SU-DHL-6 (cell line): Measurements from ENCODE around the gene LRRC14B.

Experiments used
- H2AFZ ChIP-seq: fragments of 200-600 bp; sonication (generic); 2 replicates; pipeline ENCODE4 v1.6.1; 2014; ENCODE audit warnings: low read depth, mild to moderate bottlenecking, moderate library complexity, mixed read lengths, antibody characterized with exemption, low read length; ENCODE audit not compliant: severe bottlenecking
- H3F3A ChIP-seq: fragments of 200-600 bp; shearing (Covaris generic); 2 replicates; pipeline ENCODE4 v1.6.0; 2016; ENCODE audit warnings: antibody characterized with exemption, mild to moderate bottlenecking; ENCODE audit not compliant: insufficient read depth
- H3K27ac ChIP-seq: fragments of 200-600 bp; sonication (generic); 2 replicates; pipeline ENCODE4 v1.5.1; 2016; ENCODE audit warnings: low read depth, mild to moderate bottlenecking, low read length, moderate library complexity, mixed read lengths
- H3K27me3 ChIP-seq: fragments of 200-600 bp; sonication (generic), shearing (Covaris generic); 2 replicates; pipeline ENCODE4 v1.6.0; 2014; ENCODE audit warnings: mild to moderate bottlenecking, low read length
- H3K36me3 ChIP-seq: fragments of 200-600 bp; sonication (generic); 2 replicates; pipeline ENCODE4 v1.6.1; 2014; ENCODE audit warnings: mild to moderate bottlenecking, low read length, mixed read lengths
- H3K4me2 ChIP-seq: fragments of 300-600, 200-600 bp; shearing (Covaris generic), sonication (generic); 2 replicates; pipeline ENCODE4 v1.6.0; 2014; ENCODE audit warnings: low read length, low read depth, mild to moderate bottlenecking; ENCODE audit not compliant: poor library complexity, severe bottlenecking
- H3K4me3 ChIP-seq: fragments of 200-600 bp; sonication (generic); 2 replicates; pipeline ENCODE4 v1.5.1; 2014; ENCODE audit warnings: antibody characterized with exemption, low read length, mild to moderate bottlenecking, mixed read lengths; ENCODE audit not compliant: insufficient read depth, poor library complexity, severe bottlenecking
- H3K79me2 ChIP-seq: fragments of 200-600 bp; sonication (generic); 2 replicates; pipeline ENCODE4 v1.6.1; 2014; ENCODE audit warnings: mild to moderate bottlenecking, low read length, moderate library complexity; ENCODE audit not compliant: insufficient read depth
- H3K9ac ChIP-seq: fragments of 200-600 bp; sonication (generic); 2 replicates; pipeline ENCODE4 v1.7.0; 2014; ENCODE audit warnings: mild to moderate bottlenecking, low read length
- H3K9me2 ChIP-seq: fragments of 200-600 bp; sonication (generic); replicated peaks from 2 replicates; pipeline ENCODE4 v1.6.1; 2014; ENCODE audit warnings: low read length; ENCODE audit not compliant: insufficient read depth
- H3K9me3 ChIP-seq: fragments of 200-600 bp; sonication (generic); 2 replicates; pipeline ENCODE4 v1.6.1; 2014; ENCODE audit warnings: low read length, mixed read lengths; ENCODE audit not compliant: insufficient read depth
- H4K20me1 ChIP-seq: fragments of 200-600 bp; sonication (generic); 2 replicates; pipeline ENCODE4 v1.6.1; 2014; ENCODE audit warnings: low read depth, mild to moderate bottlenecking, antibody characterized with exemption, low read length, moderate library complexity, mixed read lengths
- EZH2phosphoT487 ChIP-seq: fragments of 200-600 bp; sonication (generic), shearing (Covaris generic); conservative IDR thresholded peaks from 2 replicates; pipeline ENCODE4 v1.6.1; 2018; ENCODE audit warnings: mild to moderate bottlenecking, antibody characterized with exemption, low read length, moderate library complexity, mixed read lengths
- TF ChIP-seq, protein P1 (sequence below): fragments of 200-600 bp; sonication (generic); IDR thresholded peaks from one replicate; pipeline ENCODE4 v1.5.1; 2017; ENCODE audit warnings: antibody characterized with exemption, mild to moderate bottlenecking, low read length, moderate library complexity; ENCODE audit not compliant: insufficient read depth, poor library complexity, severe bottlenecking

LRRC14B gene

DNA sequence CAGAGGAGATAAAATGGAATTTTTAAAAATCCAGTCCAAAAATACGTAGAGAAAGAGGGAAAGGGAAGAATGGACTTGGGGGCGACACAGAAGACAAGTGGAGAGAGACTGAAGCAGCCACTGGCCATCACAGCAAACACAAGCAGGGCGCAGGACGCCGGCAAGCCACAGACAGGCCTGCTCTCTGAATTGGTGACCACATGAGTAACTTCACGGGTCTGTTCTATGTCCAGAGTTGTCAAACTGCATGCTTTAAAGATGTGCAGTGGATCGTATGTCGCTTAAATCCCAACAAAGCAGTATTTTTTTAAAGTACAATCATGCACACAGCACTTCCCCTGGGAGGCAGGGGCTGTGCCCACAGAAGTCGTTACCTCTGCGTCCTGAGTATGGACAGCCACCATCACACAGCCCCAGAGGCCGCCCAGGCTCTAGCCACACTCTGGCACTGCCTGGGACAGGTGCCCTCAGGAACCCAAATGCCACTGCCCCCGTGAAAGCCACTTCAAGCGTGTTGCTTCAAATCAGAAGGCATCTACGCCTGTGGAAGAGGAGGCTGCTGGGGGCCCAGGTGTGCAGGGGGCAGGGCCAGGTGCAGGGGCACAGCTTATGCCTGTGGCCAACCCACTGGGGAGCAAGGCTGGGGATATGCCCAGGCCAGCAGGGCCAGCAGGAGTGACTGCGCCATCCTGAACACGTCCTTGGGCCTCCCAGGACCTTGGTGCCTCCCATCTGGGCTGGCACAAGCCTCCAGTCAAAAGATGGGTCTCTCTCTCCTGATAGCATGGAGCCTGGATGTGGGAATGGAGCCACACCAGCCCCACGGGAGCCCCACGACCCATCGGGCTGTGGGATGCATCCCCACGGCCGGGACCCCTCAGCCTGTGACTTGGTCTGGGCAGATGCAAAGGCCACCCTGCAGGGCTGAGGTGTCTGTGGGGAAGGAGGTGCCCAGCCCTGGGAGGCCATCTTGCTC lies 5.9 kb upstream of the LRRC14B start:
- no peak overlapping the region for H3K4me3 ChIP-seq
- no peaks in the 10 kb centered on the region for H3K36me3 ChIP-seq
- H3K79me2 ChIP-seq = no peaks in the 10 kb centered on the region
- no peaks in the 10 kb centered on the region for H3K9me2 ChIP-seq
- H3K27me3 ChIP-seq = no peaks in the 10 kb centered on the region
- no peak overlapping the region for H3K9ac ChIP-seq
- no peaks in the 10 kb centered on the region for H3K9me3 ChIP-seq
- no peak overlapping the region for H3K4me2 ChIP-seq
- no peak overlapping the region for H3K27ac ChIP-seq
- H3F3A ChIP-seq = no peaks in the 10 kb centered on the region
- H2AFZ ChIP-seq = no peak overlapping the region
- no peaks in the 10 kb centered on the region for H4K20me1 ChIP-seq
- no peak for TF ChIP-seq EZH2phosphoT487
- TF ChIP-seq, protein P1, sequence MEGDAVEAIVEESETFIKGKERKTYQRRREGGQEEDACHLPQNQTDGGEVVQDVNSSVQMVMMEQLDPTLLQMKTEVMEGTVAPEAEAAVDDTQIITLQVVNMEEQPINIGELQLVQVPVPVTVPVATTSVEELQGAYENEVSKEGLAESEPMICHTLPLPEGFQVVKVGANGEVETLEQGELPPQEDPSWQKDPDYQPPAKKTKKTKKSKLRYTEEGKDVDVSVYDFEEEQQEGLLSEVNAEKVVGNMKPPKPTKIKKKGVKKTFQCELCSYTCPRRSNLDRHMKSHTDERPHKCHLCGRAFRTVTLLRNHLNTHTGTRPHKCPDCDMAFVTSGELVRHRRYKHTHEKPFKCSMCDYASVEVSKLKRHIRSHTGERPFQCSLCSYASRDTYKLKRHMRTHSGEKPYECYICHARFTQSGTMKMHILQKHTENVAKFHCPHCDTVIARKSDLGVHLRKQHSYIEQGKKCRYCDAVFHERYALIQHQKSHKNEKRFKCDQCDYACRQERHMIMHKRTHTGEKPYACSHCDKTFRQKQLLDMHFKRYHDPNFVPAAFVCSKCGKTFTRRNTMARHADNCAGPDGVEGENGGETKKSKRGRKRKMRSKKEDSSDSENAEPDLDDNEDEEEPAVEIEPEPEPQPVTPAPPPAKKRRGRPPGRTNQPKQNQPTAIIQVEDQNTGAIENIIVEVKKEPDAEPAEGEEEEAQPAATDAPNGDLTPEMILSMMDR = no peak

DNA sequence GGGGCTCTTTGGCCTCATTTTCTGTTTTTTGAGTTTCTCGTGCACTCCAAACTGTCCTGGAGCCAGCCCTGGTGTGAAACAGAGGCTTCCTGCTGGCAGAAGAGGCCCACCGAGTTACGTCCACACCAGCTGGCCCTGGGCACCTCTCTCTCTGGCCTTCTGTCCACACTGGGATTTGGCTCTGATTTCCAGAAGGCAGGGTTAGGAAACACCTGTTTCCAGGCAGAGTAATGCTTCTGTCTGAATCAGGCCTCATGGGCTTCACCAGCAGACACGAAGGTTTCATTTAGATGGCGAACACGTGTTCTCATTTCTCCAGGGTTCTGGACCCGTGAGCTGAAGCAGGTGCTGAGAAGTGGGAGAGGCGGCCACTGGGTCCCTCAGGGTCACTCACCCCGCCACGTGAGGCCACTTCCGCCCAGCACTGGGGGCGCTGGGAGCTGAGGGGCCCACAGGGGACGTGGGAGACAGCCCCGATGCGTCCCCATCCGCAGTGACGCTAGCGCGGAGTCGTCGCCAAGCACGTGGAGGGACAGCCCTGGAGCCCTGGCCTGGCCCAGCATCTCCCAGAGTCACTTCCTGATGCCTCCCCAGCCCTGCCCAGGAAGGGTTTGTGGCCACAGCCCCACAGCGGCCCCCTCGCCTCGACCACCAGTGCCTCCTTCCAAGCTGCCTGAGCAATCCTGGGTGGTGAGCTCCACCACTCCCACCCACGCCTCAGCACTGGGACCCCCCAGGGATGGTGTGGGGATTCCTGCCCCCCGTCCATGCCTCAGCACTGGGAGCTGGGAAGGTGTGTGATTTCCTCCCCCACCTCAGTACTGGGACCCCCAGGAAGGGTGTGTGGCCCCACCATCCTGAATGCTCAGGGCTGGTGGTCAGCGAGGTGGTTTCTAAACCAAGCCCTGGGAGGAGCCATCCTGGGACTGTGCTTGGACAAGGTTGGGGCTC lies 4.9 kb upstream of the LRRC14B start:
- Histone ChIP-seq H3K9me2 (no peaks in the 10 kb centered on the region), H3K9me3 (no peaks in the 10 kb centered on the region), H2AFZ (no peak overlapping the region), H3K4me2 (no peak overlapping the region), H3K4me3 (no peak overlapping the region), H3K79me2 (no peaks in the 10 kb centered on the region), H3K36me3 (no peaks in the 10 kb centered on the region), H4K20me1 (no peaks in the 10 kb centered on the region), H3K27ac (no peak overlapping the region), H3K9ac (no peak overlapping the region), H3K27me3 (no peaks in the 10 kb centered on the region), H3F3A (no peaks in the 10 kb centered on the region)
- no peak for TF ChIP-seq EZH2phosphoT487
- TF ChIP-seq, protein P1 = no peak

DNA sequence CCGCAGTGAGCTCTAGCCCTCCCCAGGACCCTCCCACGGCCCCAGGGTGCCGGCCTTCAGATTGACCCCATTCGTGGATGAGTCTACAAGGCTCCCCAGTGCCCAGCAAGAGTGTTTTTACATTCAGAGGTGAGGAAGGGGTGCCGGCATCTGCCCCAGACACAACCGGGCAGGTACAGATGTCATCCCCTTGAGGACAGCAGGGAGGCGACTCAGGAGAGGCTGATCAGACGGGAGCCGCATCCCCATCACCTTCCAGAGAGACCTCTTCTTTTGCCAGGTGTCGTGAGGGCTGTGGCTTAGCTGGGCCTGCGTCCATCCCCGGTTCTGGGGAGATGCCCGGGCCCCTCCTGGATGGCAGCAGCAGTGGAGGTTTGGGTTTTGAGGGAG lies 4.3 kb upstream of the LRRC14B start:
- H3F3A ChIP-seq = no peaks in the 10 kb centered on the region
- H3K79me2 ChIP-seq = no peaks in the 10 kb centered on the region
- no peaks in the 10 kb centered on the region for H4K20me1 ChIP-seq
- H2AFZ ChIP-seq = no peak overlapping the region
- no peaks in the 10 kb centered on the region for H3K9me2 ChIP-seq
- H3K36me3 ChIP-seq = no peaks in the 10 kb centered on the region
- no peak overlapping the region for H3K27ac ChIP-seq
- H3K4me2 ChIP-seq = no peak overlapping the region
- no peak for TF ChIP-seq EZH2phosphoT487
- TF ChIP-seq, protein P1 = no peak
- H3K9me3 ChIP-seq = no peaks in the 10 kb centered on the region
- H3K9ac ChIP-seq = no peak overlapping the region
- no peaks in the 10 kb centered on the region for H3K27me3 ChIP-seq
- H3K4me3 ChIP-seq = no peak overlapping the region
